ENCODE measurements around the gene MACO1. TPM values are rescaled to one million over a fixed set of nuclear protein-coding genes. Genes with fewer than 3 reads are reported as not detected.

The MACO1 gene
- total RNA-seq, 4 donors from 2014 or later = 38.8 to 74.6 (median 44.8) TPM

DNA sequence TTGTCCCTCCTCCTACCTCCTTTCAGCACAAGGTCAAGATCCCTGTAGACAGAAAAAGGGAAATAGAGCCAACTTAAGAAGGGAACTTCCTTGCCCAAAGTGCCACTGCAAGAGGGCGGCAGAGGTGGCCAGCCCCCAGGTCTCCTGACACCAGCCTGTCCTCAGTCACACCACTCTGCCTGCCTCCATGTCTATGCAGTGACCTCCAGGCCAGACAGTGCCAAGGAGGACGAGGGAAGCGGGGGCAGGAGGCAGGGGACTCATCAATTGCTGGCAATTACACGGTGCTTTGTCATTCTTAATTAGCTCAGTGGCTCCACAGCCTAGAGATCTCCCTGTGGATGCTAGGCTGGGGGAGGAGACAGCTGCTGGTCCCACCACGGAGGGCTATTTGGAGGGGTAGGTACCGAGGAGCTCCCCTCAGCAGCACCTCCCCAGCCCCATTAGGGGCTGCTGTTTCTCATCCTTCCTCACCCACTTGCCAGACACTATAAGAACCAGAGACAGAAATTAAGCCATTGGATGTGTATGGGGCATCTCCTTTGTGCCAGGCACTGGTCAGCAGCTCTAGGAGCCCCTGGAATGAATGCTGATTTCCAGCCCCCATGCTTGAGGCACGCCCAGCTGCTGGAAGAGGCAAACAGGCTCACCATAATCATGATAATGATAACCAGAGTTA is 106.6 kb downstream of the MACO1 start:
- Histone ChIP-seq H3K36me3 (no peaks in the 10 kb centered on the region), H3K4me1 (no peaks in the 10 kb centered on the region), H3K27ac (no peak overlapping the region), H3K9me3 (no peaks in the 10 kb centered on the region), H3K4me3 (no peak overlapping the region), H3K27me3 (no peaks in the 10 kb centered on the region)
- ATAC-seq = no peak
- DNase-seq = no peak
- intact Hi-C loops (cut with DNase I; ENCODE audit: low total_unique reads) (no loop called here), in situ Hi-C loops (cut with MboI; ENCODE audit: low sequenced_read_pairs in 4 of 4) (no loop called here)
- no peak for TF ChIP-seq POLR2A (IDR thresholded peaks at IDR 0.05)
- TF ChIP-seq, protein P1, sequence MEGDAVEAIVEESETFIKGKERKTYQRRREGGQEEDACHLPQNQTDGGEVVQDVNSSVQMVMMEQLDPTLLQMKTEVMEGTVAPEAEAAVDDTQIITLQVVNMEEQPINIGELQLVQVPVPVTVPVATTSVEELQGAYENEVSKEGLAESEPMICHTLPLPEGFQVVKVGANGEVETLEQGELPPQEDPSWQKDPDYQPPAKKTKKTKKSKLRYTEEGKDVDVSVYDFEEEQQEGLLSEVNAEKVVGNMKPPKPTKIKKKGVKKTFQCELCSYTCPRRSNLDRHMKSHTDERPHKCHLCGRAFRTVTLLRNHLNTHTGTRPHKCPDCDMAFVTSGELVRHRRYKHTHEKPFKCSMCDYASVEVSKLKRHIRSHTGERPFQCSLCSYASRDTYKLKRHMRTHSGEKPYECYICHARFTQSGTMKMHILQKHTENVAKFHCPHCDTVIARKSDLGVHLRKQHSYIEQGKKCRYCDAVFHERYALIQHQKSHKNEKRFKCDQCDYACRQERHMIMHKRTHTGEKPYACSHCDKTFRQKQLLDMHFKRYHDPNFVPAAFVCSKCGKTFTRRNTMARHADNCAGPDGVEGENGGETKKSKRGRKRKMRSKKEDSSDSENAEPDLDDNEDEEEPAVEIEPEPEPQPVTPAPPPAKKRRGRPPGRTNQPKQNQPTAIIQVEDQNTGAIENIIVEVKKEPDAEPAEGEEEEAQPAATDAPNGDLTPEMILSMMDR (IDR thresholded peaks at IDR 0.05 in 4 of 5, conservative IDR thresholded peaks at IDR 0.05 in 1 of 5) = no peak

DNA sequence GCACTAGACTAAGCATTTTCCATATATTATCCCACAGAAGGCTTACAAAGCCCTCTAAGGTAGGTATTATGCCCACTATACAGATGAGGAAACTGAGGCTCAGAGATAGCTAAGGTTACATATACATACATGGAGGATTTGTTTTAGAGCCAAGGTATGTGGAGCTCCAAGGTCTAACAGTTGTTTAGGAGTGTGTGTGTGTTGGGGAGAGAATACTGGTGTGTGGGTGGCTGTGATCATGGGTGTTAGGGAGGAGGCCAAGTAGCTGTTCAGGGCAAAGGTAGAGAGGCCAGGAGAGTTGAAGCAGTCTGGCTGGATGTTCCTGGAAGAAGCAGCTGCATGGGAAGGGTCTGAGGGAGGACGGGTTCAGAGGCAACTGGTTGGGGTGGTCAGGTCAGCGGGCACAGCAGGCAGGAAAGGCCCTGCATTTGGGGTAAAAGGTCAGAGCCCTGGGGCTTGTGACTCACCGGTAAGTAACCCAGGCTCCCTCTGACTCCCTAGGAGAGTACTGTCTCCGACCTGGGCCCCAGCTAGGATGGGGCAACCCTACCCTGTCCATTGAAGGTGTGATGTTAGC is 107.6 kb downstream of the MACO1 start:
- Histone ChIP-seq H3K9me3 (no peaks in the 10 kb centered on the region), H3K36me3 (no peaks in the 10 kb centered on the region), H3K27me3 (no peaks in the 10 kb centered on the region), H3K4me3 (no peak overlapping the region), H3K4me1 (peaks cover 0 to 3% of the 10 kb centered on the region in 2 donors), H3K27ac (no peak overlapping the region)
- in situ Hi-C loops (cut with MboI; ENCODE audit: low sequenced_read_pairs in 4 of 4) = no loop called here
- no peak for TF ChIP-seq POLR2A (IDR thresholded peaks at IDR 0.05)
- TF ChIP-seq, protein P1 (IDR thresholded peaks at IDR 0.05 in 4 of 5, conservative IDR thresholded peaks at IDR 0.05 in 1 of 5) = no peak
- intact Hi-C loops (cut with DNase I; ENCODE audit: low total_unique reads) = no loop called here
- DNase-seq = no peak
- ATAC-seq = no peak

DNA sequence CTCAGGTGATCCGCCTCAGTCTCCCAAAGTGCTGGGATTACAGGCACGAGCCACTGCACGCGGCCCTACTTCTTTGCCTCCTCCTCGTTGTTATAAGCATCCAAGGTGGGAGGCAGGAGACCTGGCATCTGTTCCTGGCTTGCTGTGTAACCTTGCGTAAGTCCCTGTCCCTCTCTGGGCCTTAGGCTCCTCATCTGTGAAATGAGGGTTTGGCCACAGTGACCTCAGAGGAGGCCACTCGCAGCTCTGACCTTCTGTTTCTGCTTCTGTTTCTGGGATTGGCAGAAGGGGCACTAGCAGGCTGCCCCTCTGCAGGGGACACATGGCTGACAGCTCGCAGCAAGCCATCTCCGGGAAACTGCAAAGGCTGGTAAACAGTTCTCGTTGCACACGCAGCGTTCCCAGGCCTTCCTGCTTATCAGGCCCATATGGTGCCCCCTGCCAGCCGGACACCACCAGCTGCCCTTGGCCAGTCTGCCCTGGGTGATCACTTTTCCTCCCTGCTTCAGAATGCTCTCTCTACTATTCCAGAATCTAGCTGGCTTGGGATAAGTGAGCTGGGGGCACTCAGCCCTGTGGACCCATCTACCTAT is 110.1 kb downstream of the MACO1 start:
- Histone ChIP-seq H3K9me3 (no peaks in the 10 kb centered on the region), H3K27me3 (no peaks in the 10 kb centered on the region), H3K4me1 (peaks cover 15 to 17% of the 10 kb centered on the region in 2 donors), H3K4me3 (no peak overlapping the region), H3K36me3 (no peaks in the 10 kb centered on the region), H3K27ac (no peak overlapping the region)
- TF ChIP-seq POLR2A (IDR thresholded peaks at IDR 0.05) = no peak
- TF ChIP-seq, protein P1 (IDR thresholded peaks at IDR 0.05 in 4 of 5, conservative IDR thresholded peaks at IDR 0.05 in 1 of 5) = no peak
- in situ Hi-C loops (cut with MboI; ENCODE audit: low sequenced_read_pairs in 4 of 4) (no loop called here), intact Hi-C loops (cut with DNase I; ENCODE audit: low total_unique reads) (loop anchor here (5.0 kb wide), 2 partner anchors 109 to 261 kb away; partner anchors contain the start of genes MACO1 and SELENON)
- ATAC-seq (no peak), DNase-seq (no peak)

DNA sequence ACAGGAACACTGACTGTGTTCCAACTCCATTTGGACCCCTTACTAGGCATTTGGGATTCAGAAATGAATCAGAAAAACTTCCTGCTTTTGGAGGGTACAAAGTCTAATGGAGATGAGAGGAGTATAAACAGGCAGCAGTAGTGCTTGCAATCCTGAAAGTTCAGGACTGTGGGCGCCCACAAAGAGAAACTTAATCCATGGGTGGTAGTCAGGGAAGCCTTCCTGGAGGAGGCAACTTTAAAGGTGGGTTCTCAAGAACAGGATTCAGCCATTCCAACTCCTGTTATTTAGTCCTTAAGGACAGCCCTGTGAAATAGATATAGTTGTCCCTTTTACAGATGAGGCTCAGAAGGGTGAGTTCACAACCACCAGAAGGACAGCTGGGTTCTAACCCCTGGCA is 110.7 kb downstream of the MACO1 start:
- Histone ChIP-seq H3K4me3 (no peak overlapping the region), H3K4me1 (peaks cover 19 to 20% of the 10 kb centered on the region in 2 donors), H3K36me3 (no peaks in the 10 kb centered on the region), H3K9me3 (no peaks in the 10 kb centered on the region), H3K27me3 (no peaks in the 10 kb centered on the region), H3K27ac (no peak overlapping the region)
- ATAC-seq (no peak), DNase-seq (no peak)
- in situ Hi-C loops (cut with MboI; ENCODE audit: low sequenced_read_pairs in 4 of 4) = no loop called here
- intact Hi-C loops (cut with DNase I; ENCODE audit: low total_unique reads) = loop anchor here (5.0 kb wide), 2 partner anchors 109 to 261 kb away; partner anchors contain the start of genes MACO1 and SELENON
- TF ChIP-seq POLR2A (IDR thresholded peaks at IDR 0.05) = no peak
- TF ChIP-seq, protein P1 (IDR thresholded peaks at IDR 0.05 in 4 of 5, conservative IDR thresholded peaks at IDR 0.05 in 1 of 5) = no peak

Data from gastrocnemius medialis (tissue), 4 donors.